GM20431 (cell line): ENCODE data around the gene DENND6A.
"Not testable (repeated sequence)": the region's sequence is repeated elsewhere in the genome, so short reads cannot be mapped to it uniquely, and the experiment has no call there.

Experiments
- in situ Hi-C: fragments of 300-500 bp; cut with MseI, MboI; formaldehyde crosslinking; loops from one replicate; pipeline ENCODE4 v1.15.0; 2020; ENCODE audit warnings: low sequenced_read_pairs; ENCODE audit not compliant: unreplicated experiment

The DENND6A gene

GRCh38 chr3:57647292-57647940 is 45.5 kb downstream of the DENND6A start:
- in situ Hi-C loops = no loop called here

GRCh38 chr3:57646723-57647122 is 46.2 kb downstream of the DENND6A start:
- in situ Hi-C loops = no loop called here

GRCh38 chr3:57644740-57645139 is 48.1 kb downstream of the DENND6A start:
- in situ Hi-C loops = no loop called here

- in situ Hi-C loops = no loop called here
Measured at GRCh38 chr3:57637391-57637790, 55.5 kb downstream of the DENND6A start.

- in situ Hi-C loops = not testable (repeated sequence)
Measured at GRCh38 chr3:57634259-57634658, 58.6 kb downstream of the DENND6A start.

GRCh38 chr3:57627976-57628375 is 64.9 kb downstream of the DENND6A start:
- in situ Hi-C loops = no loop called here

GRCh38 chr3:57624801-57625200 is 68.1 kb downstream of the DENND6A start:
- in situ Hi-C loops = no loop called here

- in situ Hi-C loops = no loop called here
Measured at GRCh38 chr3:57622362-57622761, 70.5 kb downstream of the DENND6A start.

- in situ Hi-C loops = no loop called here
Measured at GRCh38 chr3:57617739-57618138, 75.1 kb downstream of the DENND6A start.

GRCh38 chr3:57616233-57616632 is 76.6 kb downstream of the DENND6A start:
- in situ Hi-C loops = no loop called here

- in situ Hi-C loops = not testable (repeated sequence)
Measured at GRCh38 chr3:57611870-57612269, 81.0 kb downstream of the DENND6A start.

GRCh38 chr3:57605683-57606082 is 87.2 kb downstream of the DENND6A start:
- in situ Hi-C loops = no loop called here

- in situ Hi-C loops = no loop called here
Measured at GRCh38 chr3:57604971-57605370, 87.9 kb downstream of the DENND6A start.

GRCh38 chr3:57600195-57600594 is 92.7 kb downstream of the DENND6A start:
- in situ Hi-C loops = no loop called here

- in situ Hi-C loops = no loop called here
Measured at GRCh38 chr3:57598765-57599360, 94.0 kb downstream of the DENND6A start.

GRCh38 chr3:57597127-57597923 is 95.6 kb downstream of the DENND6A start, which contains the start of gene ARF4:
TSS of gene ARF4 (minus strand) at chr3:57597344. CDS start at chr3:57597140, 204 bp downstream.
- in situ Hi-C loops = no loop called here

- in situ Hi-C loops = no loop called here
Measured at GRCh38 chr3:57596495-57597126, 96.3 kb downstream of the DENND6A start.

- in situ Hi-C loops = no loop called here
Measured at GRCh38 chr3:57594576-57594975, 98.3 kb downstream of the DENND6A start.

GRCh38 chr3:57594144-57594543 is 98.7 kb downstream of the DENND6A start:
- in situ Hi-C loops = no loop called here

GRCh38 chr3:57592306-57592705 is 100.6 kb downstream of the DENND6A start:
- in situ Hi-C loops = no loop called here

GRCh38 chr3:57587905-57588304 is 105.0 kb downstream of the DENND6A start:
- in situ Hi-C loops = no loop called here
